BE2C (cell line): ENCODE measurements around the gene VSIG4. TPM values are rescaled to one million over a fixed set of nuclear protein-coding genes. Genes with fewer than 3 reads are reported as not detected.
"Not testable (repeated sequence)": the region's sequence is repeated elsewhere in the genome, so short reads cannot be mapped to it uniquely, and the experiment has no call there.

Experiments used
- DNase-seq: peaks from one replicate; pipeline ENCODE4 v3.0.0-alpha.2; 2020
- H3K27me3 ChIP-seq: fragments of 250-450 bp; sonication (Bioruptor Pico); 2 replicates; pipeline ENCODE4 v1.5.1; 2020; ENCODE audit warnings: mild to moderate bottlenecking
- H3K36me3 ChIP-seq: fragments of 250-450 bp; sonication (Bioruptor Pico); 2 replicates; pipeline ENCODE4 v1.5.1; 2020; ENCODE audit warnings: mild to moderate bottlenecking
- H3K4me1 ChIP-seq: fragments of 250-450 bp; sonication (Bioruptor Pico); 2 replicates; pipeline ENCODE4 v1.5.1; 2020
- H3K4me3 ChIP-seq: 2 replicates; pipeline ENCODE4 v1.5.1; 2011; ENCODE audit warnings: low read depth, low read length
- H3K9me3 ChIP-seq: fragments of 250-450 bp; sonication (Bioruptor Pico); 2 replicates; pipeline ENCODE4 v1.5.1; 2020
- polyA plus RNA-seq: library from polyadenylated mRNA; unstranded; fragments of >200 nt; gene quantifications from one replicate; pipeline ENCODE4 v1.2.1, GENCODE V29; 2012; ENCODE audit warnings: low read depth, missing spikeins; ENCODE audit not compliant: insufficient read length, insufficient read depth
- TF ChIP-seq, protein P1 (sequence below): IDR thresholded peaks from 2 replicates; pipeline ENCODE4 v1.5.1; 2012; ENCODE audit warnings: mild to moderate bottlenecking, low read depth, low read length

VSIG4 gene, protein sequence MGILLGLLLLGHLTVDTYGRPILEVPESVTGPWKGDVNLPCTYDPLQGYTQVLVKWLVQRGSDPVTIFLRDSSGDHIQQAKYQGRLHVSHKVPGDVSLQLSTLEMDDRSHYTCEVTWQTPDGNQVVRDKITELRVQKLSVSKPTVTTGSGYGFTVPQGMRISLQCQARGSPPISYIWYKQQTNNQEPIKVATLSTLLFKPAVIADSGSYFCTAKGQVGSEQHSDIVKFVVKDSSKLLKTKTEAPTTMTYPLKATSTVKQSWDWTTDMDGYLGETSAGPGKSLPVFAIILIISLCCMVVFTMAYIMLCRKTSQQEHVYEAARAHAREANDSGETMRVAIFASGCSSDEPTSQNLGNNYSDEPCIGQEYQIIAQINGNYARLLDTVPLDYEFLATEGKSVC
- polyA plus RNA-seq: not detected

DNA sequence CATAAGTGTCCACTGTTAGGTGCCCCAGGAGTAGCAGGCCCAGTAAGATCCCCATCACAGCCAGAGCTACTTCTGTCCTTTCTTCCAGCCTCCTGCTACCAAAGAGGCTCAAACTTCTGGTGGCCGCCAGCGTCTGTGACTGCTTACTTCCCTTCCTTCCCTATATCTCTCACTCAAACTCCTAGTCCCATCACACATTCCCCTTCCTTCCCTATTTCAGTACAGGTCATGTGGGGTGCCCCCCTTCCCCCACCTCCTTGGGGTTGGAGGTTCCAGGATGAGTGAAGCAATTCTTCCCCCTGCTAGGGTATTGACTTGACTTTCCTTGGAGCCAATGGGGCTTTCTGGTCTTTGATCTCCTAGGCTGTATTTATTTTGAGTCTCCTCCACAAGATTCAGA, at the start of gene VSIG4:
Gene VSIG4, minus strand, starts transcription at position 137 of the 400 bp plus-strand sequence. Its CDS starts 82 bp downstream, at position 55.
- TF ChIP-seq, protein P1, sequence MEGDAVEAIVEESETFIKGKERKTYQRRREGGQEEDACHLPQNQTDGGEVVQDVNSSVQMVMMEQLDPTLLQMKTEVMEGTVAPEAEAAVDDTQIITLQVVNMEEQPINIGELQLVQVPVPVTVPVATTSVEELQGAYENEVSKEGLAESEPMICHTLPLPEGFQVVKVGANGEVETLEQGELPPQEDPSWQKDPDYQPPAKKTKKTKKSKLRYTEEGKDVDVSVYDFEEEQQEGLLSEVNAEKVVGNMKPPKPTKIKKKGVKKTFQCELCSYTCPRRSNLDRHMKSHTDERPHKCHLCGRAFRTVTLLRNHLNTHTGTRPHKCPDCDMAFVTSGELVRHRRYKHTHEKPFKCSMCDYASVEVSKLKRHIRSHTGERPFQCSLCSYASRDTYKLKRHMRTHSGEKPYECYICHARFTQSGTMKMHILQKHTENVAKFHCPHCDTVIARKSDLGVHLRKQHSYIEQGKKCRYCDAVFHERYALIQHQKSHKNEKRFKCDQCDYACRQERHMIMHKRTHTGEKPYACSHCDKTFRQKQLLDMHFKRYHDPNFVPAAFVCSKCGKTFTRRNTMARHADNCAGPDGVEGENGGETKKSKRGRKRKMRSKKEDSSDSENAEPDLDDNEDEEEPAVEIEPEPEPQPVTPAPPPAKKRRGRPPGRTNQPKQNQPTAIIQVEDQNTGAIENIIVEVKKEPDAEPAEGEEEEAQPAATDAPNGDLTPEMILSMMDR: no peak
- DNase-seq: no peak

DNA sequence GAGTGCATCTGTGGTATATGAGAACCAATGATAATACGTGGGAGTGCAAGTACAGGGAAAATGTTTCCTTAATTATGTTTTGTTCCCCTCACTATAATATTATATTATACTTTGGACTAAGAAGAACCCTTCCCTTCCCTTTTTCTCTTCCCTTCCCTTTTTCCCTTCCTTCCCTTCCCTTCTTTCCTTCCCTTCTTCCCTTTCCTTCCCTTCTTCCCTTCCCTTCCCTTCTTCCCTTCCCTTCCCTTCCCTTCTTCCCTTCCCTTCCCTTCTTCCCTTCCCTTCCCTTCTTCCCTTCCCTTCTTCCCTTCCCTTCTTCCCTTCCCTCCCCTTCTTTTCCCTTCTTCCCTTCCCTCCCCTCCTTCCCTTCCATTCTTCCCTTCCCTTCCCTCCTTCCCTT, 36.9 kb upstream of the VSIG4 start:
- Histone ChIP-seq H3K27me3 (no peaks in the 10 kb centered on the region), H3K4me3 (no peak overlapping the region), H3K4me1 (no peaks in the 10 kb centered on the region), H3K36me3 (no peaks in the 10 kb centered on the region), H3K9me3 (no peaks in the 10 kb centered on the region)
- TF ChIP-seq, protein P1: no peak
- DNase-seq: no peak

More for the DNA sequence above, at the start of gene VSIG4:
- H3K4me3 ChIP-seq: no peak within 1 kb of the TSS
- no peaks in the 10 kb centered on the region for H3K36me3 ChIP-seq
- no peaks in the 10 kb centered on the region for H3K4me1 ChIP-seq
- H3K27me3 ChIP-seq: no peaks in the 10 kb centered on the region
- no peaks in the 10 kb centered on the region for H3K9me3 ChIP-seq

DNA sequence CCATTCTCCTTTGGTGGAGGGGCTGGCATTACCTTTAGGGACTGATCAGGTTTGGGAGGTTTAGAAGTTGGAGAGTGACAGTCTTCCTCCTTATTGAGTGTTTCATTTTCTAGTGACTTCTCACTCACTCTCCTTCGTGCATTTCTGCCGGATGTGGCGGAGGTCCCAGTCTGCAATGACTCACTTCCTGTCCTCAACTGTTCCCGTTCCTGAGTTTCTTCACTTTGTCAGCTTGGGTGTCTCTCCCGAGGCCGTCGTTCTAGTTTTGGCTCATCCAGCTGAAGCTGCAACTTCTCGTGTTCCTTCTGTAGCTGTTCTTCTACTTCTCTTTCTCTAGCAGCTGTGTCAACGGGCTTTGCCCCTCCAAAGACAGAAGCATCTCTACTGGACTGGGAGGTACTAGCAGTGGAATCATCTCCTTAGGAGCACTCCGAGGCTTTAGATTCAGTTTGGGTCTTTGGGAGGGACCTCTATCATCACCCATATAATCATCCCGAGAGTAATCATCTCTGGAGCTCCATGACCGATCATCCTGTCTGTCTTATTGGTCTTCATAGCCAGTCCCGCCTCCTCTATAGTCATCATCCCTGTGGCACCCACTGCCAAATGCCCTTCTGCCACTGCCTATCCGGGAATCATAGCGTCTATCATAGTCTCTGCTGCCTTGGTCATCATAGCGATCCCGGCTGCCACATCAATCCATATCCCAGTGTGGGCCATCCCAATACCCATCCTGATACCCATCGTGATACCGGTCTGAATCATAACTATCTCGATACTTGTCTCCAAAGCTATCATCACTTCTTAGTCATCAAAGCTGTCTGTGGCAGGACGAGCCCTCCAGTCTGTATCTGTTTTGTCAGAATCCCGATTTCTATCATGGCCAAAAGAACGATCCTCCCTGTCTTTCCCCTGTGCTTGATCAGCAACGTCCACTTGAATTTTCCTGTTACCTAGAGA, 35.3 kb upstream of the VSIG4 start:
- DNase-seq: no peak
- TF ChIP-seq, protein P1: no peak
- no peaks in the 10 kb centered on the region for H3K4me1 ChIP-seq
- H3K27me3 ChIP-seq: no peaks in the 10 kb centered on the region
- H3K4me3 ChIP-seq: no peak overlapping the region
- no peaks in the 10 kb centered on the region for H3K36me3 ChIP-seq
- no peaks in the 10 kb centered on the region for H3K9me3 ChIP-seq

DNA sequence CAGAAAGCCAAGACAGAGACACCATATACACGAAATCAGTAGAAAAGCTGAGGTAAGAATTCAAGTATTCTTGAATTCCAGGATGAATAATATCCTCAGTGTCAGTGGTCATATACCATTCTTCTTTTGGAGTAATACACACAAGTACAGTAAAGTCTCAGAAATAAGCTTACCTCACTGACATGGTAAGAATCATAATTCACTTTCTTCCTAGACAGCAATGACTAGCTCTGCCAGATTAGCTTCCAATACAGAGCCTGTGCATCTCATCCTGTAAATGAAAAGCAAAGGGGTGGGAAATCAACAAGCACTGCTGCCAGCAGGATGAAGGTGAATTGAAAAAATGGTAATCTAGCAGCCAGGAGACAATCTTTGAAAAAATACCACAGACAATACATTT, 31.2 kb upstream of the VSIG4 start:
- Histone ChIP-seq H3K4me3 (no peak overlapping the region), H3K36me3 (no peaks in the 10 kb centered on the region), H3K27me3 (no peaks in the 10 kb centered on the region), H3K9me3 (no peaks in the 10 kb centered on the region), H3K4me1 (no peaks in the 10 kb centered on the region)
- no peak for DNase-seq
- TF ChIP-seq, protein P1: no peak

DNA sequence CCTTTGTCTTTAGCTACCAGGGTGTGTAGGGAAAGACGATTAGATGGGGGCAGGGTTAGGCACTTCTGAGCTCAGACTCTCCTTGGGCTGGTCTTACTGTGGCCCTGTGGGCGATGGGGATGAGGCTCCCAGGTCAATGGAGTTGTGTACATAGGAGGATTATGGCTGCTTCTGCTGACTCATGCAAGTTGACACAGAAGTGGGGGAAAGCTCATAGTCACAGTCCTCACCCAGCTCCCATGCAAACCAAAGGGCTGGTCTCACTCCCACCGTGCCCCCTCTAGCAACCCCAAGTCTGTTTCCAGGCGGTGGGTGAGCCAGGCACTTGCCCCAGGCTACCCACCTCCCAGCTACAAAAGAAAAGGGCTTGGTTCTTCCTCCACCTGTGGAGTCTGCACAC, 24.4 kb upstream of the VSIG4 start:
- Histone ChIP-seq H3K36me3 (no peaks in the 10 kb centered on the region), H3K27me3 (no peaks in the 10 kb centered on the region), H3K9me3 (no peaks in the 10 kb centered on the region), H3K4me1 (no peaks in the 10 kb centered on the region), H3K4me3 (no peak overlapping the region)
- TF ChIP-seq, protein P1: no peak
- no peak for DNase-seq

DNA sequence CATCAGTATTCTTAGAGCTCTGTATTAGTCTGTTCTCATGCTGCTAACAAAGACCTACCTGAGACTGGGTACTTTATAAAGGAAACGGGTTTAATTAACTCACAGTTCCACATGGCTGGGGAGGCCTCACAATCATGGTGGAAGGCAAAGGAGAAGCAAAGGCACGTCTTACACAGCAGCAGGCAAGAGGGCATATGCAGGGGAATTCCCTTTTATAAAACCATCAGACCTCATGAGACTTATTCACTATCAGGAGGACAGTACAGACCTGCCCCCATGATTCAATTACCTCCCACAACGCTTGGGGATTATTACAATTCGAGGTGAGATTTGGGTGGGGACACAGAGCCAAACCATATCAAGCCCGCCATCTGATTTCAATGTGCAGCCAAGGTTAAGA, 17.1 kb upstream of the VSIG4 start:
- not testable (repeated sequence) for H3K4me3 ChIP-seq, H3K27me3 ChIP-seq, H3K36me3 ChIP-seq, H3K9me3 ChIP-seq, H3K4me1 ChIP-seq, DNase-seq
